GM21737 (cell line): Measurements from ENCODE around the gene PFN4.

Experiments
- ATAC-seq: cut with Tn5 transposase; IDR thresholded peaks from one replicate; pipeline ENCODE4 v1.9.1; 2021; ENCODE audit warnings: mild to moderate bottlenecking, moderate library complexity; ENCODE audit not compliant: unreplicated experiment

Gene PFN4

GRCh38 chr2:24082787-24083566, 40.2 kb downstream of the PFN4 start:
- ATAC-seq, result no peak

GRCh38 chr2:24080701-24081100, 42.4 kb downstream of the PFN4 start:
- no peak for ATAC-seq

- ATAC-seq, result no peak
Measured at GRCh38 chr2:24077879-24078278, 45.3 kb downstream of the PFN4 start.

GRCh38 chr2:24077535-24077877, 45.6 kb downstream of the PFN4 start:
- ATAC-seq, result no peak

GRCh38 chr2:24076849-24077534, 46.1 kb downstream of the PFN4 start:
- peak; percentile 0 for ATAC-seq

- peak; percentile 90 for ATAC-seq
Measured at GRCh38 chr2:24075915-24076848, 47.0 kb downstream of the PFN4 start, which contains the start of gene SF3B6. Gene SF3B6, minus strand, starts transcription at chr2:24076326. Its CDS starts 97 bp downstream, at chr2:24076229.

GRCh38 chr2:24075259-24075658, 47.9 kb downstream of the PFN4 start:
- ATAC-seq, result no peak

GRCh38 chr2:24073816-24074215, 49.3 kb downstream of the PFN4 start:
- ATAC-seq, result no peak

- no peak for ATAC-seq
Measured at GRCh38 chr2:24072259-24072658, 50.9 kb downstream of the PFN4 start.

- no peak for ATAC-seq
Measured at GRCh38 chr2:24065341-24065740, 57.8 kb downstream of the PFN4 start.
